ENCODE data around the gene S100A13.
"Not testable (repeated sequence)": the region's sequence is repeated elsewhere in the genome, so short reads cannot be mapped to it uniquely, and the experiment has no call there.

The S100A13 gene

GRCh38 chr1:153669606-153670005, 42.3 kb upstream of the S100A13 start:
- TF ChIP-seq, protein P1, sequence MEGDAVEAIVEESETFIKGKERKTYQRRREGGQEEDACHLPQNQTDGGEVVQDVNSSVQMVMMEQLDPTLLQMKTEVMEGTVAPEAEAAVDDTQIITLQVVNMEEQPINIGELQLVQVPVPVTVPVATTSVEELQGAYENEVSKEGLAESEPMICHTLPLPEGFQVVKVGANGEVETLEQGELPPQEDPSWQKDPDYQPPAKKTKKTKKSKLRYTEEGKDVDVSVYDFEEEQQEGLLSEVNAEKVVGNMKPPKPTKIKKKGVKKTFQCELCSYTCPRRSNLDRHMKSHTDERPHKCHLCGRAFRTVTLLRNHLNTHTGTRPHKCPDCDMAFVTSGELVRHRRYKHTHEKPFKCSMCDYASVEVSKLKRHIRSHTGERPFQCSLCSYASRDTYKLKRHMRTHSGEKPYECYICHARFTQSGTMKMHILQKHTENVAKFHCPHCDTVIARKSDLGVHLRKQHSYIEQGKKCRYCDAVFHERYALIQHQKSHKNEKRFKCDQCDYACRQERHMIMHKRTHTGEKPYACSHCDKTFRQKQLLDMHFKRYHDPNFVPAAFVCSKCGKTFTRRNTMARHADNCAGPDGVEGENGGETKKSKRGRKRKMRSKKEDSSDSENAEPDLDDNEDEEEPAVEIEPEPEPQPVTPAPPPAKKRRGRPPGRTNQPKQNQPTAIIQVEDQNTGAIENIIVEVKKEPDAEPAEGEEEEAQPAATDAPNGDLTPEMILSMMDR (IDR thresholded peaks at IDR 0.05; ENCODE audit: borderline replicate concordance, control extremely low read depth, extremely low read depth, insufficient read depth, missing control alignments) = no peak
- DNase-seq (ENCODE audit: low spot score) = no peak
- in situ Hi-C loops (cut with MboI; ENCODE audit: low sequenced_read_pairs, unreplicated experiment) = loop anchor here (10.0 kb wide), 2 partner anchors 75 to 315 kb away; partner anchors contain the start of gene RAB13

DNA sequence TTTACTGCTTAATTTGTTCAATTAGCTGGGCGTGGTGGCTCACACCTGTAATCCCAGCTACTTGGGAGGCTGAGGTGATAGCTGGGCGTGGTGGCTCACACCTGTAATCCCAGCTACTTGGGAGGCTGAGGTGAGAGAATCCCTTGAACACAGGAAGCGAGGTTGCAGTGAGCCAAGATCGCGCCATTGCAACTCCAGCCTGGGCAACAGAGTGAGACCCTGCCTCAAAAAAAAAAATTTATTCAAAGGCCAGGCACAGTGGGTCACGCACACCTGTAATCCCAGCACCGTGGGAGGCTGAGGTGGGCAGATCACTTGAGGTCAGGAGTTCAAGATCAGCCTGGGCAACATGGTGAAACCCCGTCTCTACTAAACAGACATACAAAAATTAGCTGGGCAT, 41.4 kb upstream of the S100A13 start:
- in situ Hi-C loops (cut with MboI; ENCODE audit: low sequenced_read_pairs, unreplicated experiment); DNase-seq (ENCODE audit: low spot score): not testable (repeated sequence)

- no peak for DNase-seq (ENCODE audit: low spot score)
- in situ Hi-C loops (cut with MboI; ENCODE audit: low sequenced_read_pairs, unreplicated experiment) = no loop called here
- TF ChIP-seq, protein P1 (IDR thresholded peaks at IDR 0.05; ENCODE audit: borderline replicate concordance, control extremely low read depth, extremely low read depth, insufficient read depth, missing control alignments) = no peak
These were observed 40.1 kb upstream of the S100A13 start for GRCh38 chr1:153667439-153667838.

DNA sequence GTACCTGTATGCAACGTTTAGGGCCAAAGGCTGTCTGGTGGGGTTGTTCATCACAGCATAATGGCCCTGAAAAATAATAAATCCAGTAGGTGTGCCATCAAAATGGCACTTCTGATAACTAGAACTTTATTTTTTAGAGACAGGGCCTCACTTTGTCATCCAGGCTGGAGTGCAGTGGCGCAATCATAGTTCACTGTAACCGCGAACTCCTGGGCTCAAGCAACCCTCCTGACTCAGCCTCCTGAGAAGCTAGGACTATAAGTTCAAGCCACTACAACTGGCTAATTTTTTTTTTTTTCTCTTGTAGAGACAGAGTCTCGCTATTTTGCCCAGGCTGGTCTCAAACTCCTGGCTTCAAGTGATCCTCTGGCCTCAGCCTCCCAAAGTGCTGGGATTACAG, 35.9 kb upstream of the S100A13 start:
- TF ChIP-seq, protein P1 (IDR thresholded peaks at IDR 0.05; ENCODE audit: borderline replicate concordance, control extremely low read depth, extremely low read depth, insufficient read depth, missing control alignments) = no peak
- in situ Hi-C loops (cut with MboI; ENCODE audit: low sequenced_read_pairs, unreplicated experiment) = no loop called here
- no peak for DNase-seq (ENCODE audit: low spot score)

- no peak for DNase-seq (ENCODE audit: low spot score)
- TF ChIP-seq, protein P1 (IDR thresholded peaks at IDR 0.05; ENCODE audit: borderline replicate concordance, control extremely low read depth, extremely low read depth, insufficient read depth, missing control alignments) = no peak
- in situ Hi-C loops (cut with MboI; ENCODE audit: low sequenced_read_pairs, unreplicated experiment) = no loop called here
These were observed 35.0 kb upstream of the S100A13 start for GRCh38 chr1:153662269-153662668.

- TF ChIP-seq, protein P1 (IDR thresholded peaks at IDR 0.05; ENCODE audit: borderline replicate concordance, control extremely low read depth, extremely low read depth, insufficient read depth, missing control alignments) = no peak
- DNase-seq (ENCODE audit: low spot score) = no peak
- in situ Hi-C loops (cut with MboI; ENCODE audit: low sequenced_read_pairs, unreplicated experiment) = no loop called here
These were observed 33.9 kb upstream of the S100A13 start for GRCh38 chr1:153661111-153661708.

GRCh38 chr1:153659656-153660055, 32.4 kb upstream of the S100A13 start:
- no peak for DNase-seq (ENCODE audit: low spot score)
- in situ Hi-C loops (cut with MboI; ENCODE audit: low sequenced_read_pairs, unreplicated experiment) = no loop called here
- TF ChIP-seq, protein P1 (IDR thresholded peaks at IDR 0.05; ENCODE audit: borderline replicate concordance, control extremely low read depth, extremely low read depth, insufficient read depth, missing control alignments) = no peak
